RWPE2 (cell line): ENCODE data around the gene PCSK9.

Experiments
- ATAC-seq: fragments of 200-7000 bp; cut with Tn5 transposase; 3 replicates; pipeline ENCODE4 v1.9.1; 2021; ENCODE audit warnings: low read depth
- DNase-seq: peaks from one replicate; pipeline ENCODE4 v3.0.0-alpha.2; 2020; ENCODE audit warnings: low spot score
- H3K27ac ChIP-seq: fragments of 450-650 bp; 2 replicates; pipeline ENCODE4 v1.5.1; 2017; ENCODE audit warnings: mild to moderate bottlenecking; ENCODE audit not compliant: poor library complexity, severe bottlenecking
- H3K27me3 ChIP-seq: fragments of 250-450 bp; sonication (Bioruptor Pico); 2 replicates; pipeline ENCODE4 v1.5.1; 2021; ENCODE audit warnings: mild to moderate bottlenecking, moderate library complexity; ENCODE audit not compliant: insufficient read depth, poor library complexity, severe bottlenecking
- H3K36me3 ChIP-seq: fragments of 250-450 bp; sonication (Bioruptor Pico); 2 replicates; pipeline ENCODE4 v1.5.1; 2020; ENCODE audit warnings: low read depth, mild to moderate bottlenecking, moderate library complexity
- H3K4me1 ChIP-seq: fragments of 250-450 bp; sonication (Bioruptor Pico); 2 replicates; pipeline ENCODE4 v1.5.1; 2021; ENCODE audit warnings: mild to moderate bottlenecking, moderate library complexity; ENCODE audit not compliant: insufficient read depth, poor library complexity, severe bottlenecking
- H3K4me3 ChIP-seq: fragments of 250-450 bp; sonication (Bioruptor Pico); 2 replicates; pipeline ENCODE4 v1.5.1; 2021; ENCODE audit warnings: mild to moderate bottlenecking, moderate library complexity; ENCODE audit not compliant: severe bottlenecking
- H3K9me3 ChIP-seq: fragments of 250-450 bp; sonication (Bioruptor Pico); 2 replicates; pipeline ENCODE4 v1.5.1; 2021; ENCODE audit warnings: mild to moderate bottlenecking, moderate library complexity; ENCODE audit not compliant: severe bottlenecking
- CTCF ChIP-seq: fragments of 450-650 bp; IDR thresholded peaks from one replicate; pipeline ENCODE4 v1.5.1; 2017; ENCODE audit warnings: mild to moderate bottlenecking, moderate library complexity; ENCODE audit not compliant: poor library complexity, severe bottlenecking

PCSK9 gene

GRCh38 chr1:55065648-55066047 is 26.3 kb downstream of the PCSK9 start:
- H3K4me1 ChIP-seq, result no peaks in the 10 kb centered on the region
- no peak overlapping the region for H3K4me3 ChIP-seq
- ATAC-seq (no peak), DNase-seq (no peak)
- TF ChIP-seq CTCF, result no peak
- H3K36me3 ChIP-seq, result peaks cover 79% of the 10 kb centered on the region
- H3K9me3 ChIP-seq, result no peaks in the 10 kb centered on the region
- no peaks in the 10 kb centered on the region for H3K27me3 ChIP-seq
- H3K27ac ChIP-seq, result no peak overlapping the region

DNA sequence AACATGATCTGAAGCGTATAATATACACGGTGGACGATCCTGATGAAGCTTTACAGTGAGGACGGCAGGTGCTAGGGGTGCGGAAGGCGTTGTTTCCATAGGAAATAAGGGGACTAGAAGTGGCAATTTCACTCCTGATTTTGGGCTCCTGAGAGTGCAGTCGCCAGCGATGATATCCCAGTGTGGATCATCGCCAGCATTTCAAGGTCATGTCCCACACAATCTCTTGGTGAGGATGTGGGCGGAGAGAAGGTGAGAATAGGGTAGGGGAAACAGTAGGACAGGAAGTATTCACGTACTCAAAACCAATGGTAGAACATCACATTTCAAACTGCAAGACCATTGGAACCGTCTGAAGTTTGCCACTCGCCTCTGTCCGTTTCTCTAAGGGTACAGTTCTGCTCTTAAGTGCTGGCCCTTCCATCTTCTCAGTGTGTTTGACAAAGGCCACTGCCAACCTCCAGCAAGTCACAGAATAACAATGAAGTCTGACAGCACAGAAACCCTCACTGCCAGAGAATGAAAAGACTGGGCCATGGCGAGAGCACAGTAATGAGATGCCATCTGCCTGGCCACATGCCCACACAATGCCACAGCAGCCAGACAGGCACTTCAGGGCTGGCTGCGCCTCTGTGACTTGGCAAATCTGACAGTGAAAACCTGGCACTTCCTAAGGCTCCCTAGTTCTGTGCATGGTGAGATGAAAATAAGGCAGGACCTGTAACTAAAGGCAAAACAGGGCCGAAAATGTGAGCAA is 27.9 kb downstream of the PCSK9 start:
- no peaks in the 10 kb centered on the region for H3K9me3 ChIP-seq
- ATAC-seq, result no peak
- H3K4me1 ChIP-seq, result no peaks in the 10 kb centered on the region
- H3K36me3 ChIP-seq, result peaks cover 78% of the 10 kb centered on the region
- no peak overlapping the region for H3K4me3 ChIP-seq
- no peak for TF ChIP-seq CTCF
- no peak for DNase-seq
- no peaks in the 10 kb centered on the region for H3K27me3 ChIP-seq
- H3K27ac ChIP-seq, result no peak overlapping the region

DNA sequence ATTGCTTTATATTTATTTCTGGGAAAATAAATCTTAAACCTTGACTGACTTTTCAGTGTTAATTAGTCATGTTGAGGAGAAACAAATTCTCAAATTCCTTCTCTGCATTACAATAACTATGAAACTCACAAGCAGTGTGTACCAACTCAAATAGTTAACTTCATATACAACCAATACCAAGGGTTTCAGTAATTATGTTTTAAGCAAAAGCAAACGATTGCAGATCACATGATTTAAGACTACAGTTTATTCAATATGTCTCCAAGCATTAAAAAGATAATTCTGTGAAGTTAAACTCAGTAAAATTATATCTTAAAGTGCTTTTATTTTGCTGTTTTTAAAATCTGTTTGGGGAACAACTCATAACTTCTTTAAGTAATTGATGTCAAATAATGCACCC is 28.6 kb downstream of the PCSK9 start:
- Histone ChIP-seq H3K4me1 (no peaks in the 10 kb centered on the region), H3K9me3 (no peaks in the 10 kb centered on the region), H3K27ac (no peak overlapping the region), H3K4me3 (no peak overlapping the region), H3K36me3 (peaks cover 79% of the 10 kb centered on the region), H3K27me3 (no peaks in the 10 kb centered on the region)
- no peak for ATAC-seq
- no peak for TF ChIP-seq CTCF
- no peak for DNase-seq

GRCh38 chr1:55068638-55069037 is 29.3 kb downstream of the PCSK9 start:
- Histone ChIP-seq H3K4me3 (no peak overlapping the region), H3K27ac (no peak overlapping the region), H3K36me3 (peaks cover 79% of the 10 kb centered on the region), H3K4me1 (no peaks in the 10 kb centered on the region), H3K9me3 (no peaks in the 10 kb centered on the region), H3K27me3 (no peaks in the 10 kb centered on the region)
- TF ChIP-seq CTCF, result no peak
- DNase-seq (no peak), ATAC-seq (no peak)

- Histone ChIP-seq H3K4me1 (no peaks in the 10 kb centered on the region), H3K27me3 (no peaks in the 10 kb centered on the region), H3K9me3 (no peaks in the 10 kb centered on the region), H3K36me3 (peaks cover 79% of the 10 kb centered on the region), H3K4me3 (no peak overlapping the region), H3K27ac (no peak overlapping the region)
- DNase-seq, result no peak
- TF ChIP-seq CTCF, result no peak
- no peak for ATAC-seq
These were observed 29.9 kb downstream of the PCSK9 start for GRCh38 chr1:55069280-55069679.
